Activated CD8-positive, alpha-beta memory T cell treated with anti-CD3 and anti-CD28 coated beads for 4 hours (primary cell): ENCODE data around the gene NDC1.
"Not testable (repeated sequence)": the region's sequence is repeated elsewhere in the genome, so short reads cannot be mapped to it uniquely, and the experiment has no call there.

ENCODE experiments used
- DNase-seq, 2 donors: peaks; one replicate each; pipeline ENCODE4 v3.0.0-alpha.2; 2020; ENCODE audit warnings: low read depth in 2 of 2

Gene NDC1

GRCh38 chr1:53822931-53823330, 15.2 kb downstream of the NDC1 start:
- DNase-seq: no peak

- DNase-seq: no peak
Observed at GRCh38 chr1:53821380-53821779, 16.7 kb downstream of the NDC1 start.

- DNase-seq: no peak
Observed at GRCh38 chr1:53819387-53819786, 18.7 kb downstream of the NDC1 start.

- not testable (repeated sequence) for DNase-seq
Observed at GRCh38 chr1:53816584-53816983, 21.5 kb downstream of the NDC1 start.

DNA sequence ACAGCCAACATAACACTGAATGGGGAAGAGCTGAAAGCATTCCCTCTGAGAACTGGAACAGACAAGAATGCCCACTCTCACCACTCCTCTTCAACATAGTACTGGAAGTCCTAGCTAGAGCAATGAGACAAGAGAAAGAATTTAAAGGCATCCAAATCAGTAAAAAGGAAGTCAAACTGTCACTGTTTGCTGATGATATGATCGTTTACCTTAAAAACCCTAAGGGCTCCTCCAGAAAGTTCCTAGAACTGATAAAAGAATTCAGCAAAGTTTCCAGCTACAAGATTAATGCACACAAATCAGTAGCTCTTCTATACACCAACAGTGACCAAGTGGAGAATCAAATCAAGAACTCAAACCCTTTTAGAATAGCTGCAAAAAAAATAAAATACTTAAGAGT, 22.6 kb downstream of the NDC1 start:
- DNase-seq: not testable (repeated sequence)

DNA sequence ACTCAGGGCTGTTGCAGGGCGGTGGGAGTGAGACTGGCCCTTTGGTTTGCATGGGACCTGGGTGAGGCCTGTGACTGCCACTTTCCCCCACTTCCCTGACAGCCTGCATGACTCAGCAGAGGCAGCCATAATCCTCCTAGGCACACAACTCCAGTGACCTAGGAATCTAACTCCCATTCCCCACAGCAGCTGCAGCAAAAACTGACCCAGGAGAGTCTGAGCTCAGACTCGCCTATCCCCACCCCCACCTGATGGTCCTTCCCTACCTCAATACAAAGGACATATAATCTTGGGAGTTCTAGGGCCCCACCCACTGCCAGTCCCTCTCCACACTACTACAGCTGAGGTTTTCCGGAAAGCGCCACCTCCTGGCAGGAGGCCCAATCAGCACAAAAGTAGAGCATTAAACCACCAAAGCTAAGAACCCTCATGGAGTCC, 26.7 kb downstream of the NDC1 start:
- no peak for DNase-seq

- DNase-seq: no peak
Observed at GRCh38 chr1:53810497-53810896, 27.6 kb downstream of the NDC1 start.

DNA sequence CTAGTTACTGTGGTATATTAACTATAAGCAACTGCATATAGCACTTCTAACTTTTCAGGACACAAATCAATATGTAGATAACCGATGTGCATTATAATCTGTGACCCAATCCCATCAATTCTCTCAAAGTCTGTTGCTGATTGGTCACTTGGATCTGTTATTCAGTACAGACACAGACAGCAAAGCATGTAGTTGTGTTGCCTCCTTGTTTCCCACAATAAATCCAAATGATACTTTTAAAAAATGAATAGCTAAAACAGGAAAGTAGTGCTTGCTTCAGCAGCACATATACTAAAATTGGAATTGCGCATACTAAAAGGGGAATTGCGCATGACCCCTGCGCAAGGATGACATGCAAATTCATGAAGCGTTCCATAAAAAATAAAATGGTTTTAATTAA, 28.1 kb downstream of the NDC1 start:
- DNase-seq: no peak

DNA sequence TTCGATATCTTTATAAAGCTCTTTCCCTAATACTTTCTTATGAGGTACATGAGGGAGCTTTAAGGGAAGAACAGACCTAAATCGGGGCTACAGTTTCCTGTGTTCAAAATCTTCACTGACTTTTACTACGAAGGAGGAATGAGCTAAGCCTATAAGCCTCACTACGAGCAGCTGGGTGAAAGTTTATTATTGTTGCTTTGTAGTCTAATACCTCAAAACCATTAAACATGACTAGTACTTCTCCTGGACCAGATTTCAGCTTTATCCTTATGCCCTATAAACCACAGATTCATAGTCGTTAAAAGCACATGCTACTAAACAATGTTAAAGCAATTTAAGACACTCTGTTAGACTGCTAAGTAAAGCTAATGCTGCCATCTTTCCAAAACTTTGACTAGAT, 30.2 kb downstream of the NDC1 start:
- no peak for DNase-seq

GRCh38 chr1:53804791-53805505, 33.1 kb downstream of the NDC1 start:
- DNase-seq: no peak

DNA sequence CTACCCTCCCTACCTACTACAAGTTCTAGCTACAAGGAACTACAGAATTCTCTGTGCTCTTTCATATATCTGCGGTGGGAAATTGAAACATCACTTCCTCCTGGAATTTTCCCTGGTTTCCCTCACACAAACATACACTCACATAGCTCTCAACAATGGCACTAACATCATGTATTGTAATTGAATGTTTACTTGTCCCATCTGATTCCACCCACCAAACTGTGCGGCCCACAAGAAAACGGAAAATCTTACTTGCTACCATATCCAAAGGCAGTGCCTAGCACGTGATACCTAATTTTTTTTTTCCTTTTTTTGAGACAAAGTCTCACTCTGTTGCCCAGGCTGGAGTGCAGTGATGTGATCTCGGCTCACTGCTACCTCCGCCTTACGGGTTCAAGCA, 33.9 kb downstream of the NDC1 start:
- no peak for DNase-seq

- no peak for DNase-seq
Observed at GRCh38 chr1:53800621-53801020, 37.5 kb downstream of the NDC1 start.

DNA sequence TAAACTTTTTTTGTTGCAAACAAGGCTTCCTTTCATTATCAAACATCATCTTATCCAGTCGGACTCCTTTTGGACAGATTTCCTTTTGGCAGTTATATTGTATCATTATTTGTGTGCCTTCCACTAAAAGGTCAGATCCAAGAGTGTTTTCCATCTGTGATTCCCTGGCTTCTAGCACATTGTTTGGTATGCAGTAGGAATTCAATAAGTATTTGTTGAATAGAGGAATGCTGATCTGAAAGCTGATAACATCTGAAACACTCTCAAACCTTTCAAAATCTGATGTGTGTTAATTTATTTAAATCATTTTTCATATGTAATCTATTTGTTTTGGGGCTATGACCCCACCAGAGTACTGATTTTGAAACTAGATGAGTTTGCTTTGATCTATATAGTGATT, 39.0 kb downstream of the NDC1 start:
- DNase-seq: no peak

DNA sequence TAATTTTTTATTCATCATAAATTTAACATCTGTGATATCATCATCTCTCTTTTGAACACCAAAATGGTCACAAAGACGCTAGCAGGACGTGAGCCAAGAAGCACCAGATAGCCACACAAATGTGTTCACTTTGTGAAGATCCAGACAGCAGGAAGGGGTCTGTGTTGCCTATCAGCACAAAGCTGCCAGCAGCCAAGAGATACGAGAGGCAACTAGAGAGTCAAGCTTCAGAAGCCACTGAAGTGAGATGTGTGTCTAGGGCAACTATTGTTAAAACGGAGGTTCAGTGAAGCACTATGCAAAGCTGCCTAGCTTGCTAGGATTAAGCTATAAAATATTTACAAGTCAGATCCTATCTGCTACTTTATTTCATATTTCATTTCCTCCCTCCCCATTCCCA, 45.3 kb downstream of the NDC1 start:
- no peak for DNase-seq

GRCh38 chr1:53787655-53788054, 50.4 kb downstream of the NDC1 start:
- no peak for DNase-seq

- DNase-seq: no peak
Observed at GRCh38 chr1:53783056-53783455, 55.0 kb downstream of the NDC1 start.

DNA sequence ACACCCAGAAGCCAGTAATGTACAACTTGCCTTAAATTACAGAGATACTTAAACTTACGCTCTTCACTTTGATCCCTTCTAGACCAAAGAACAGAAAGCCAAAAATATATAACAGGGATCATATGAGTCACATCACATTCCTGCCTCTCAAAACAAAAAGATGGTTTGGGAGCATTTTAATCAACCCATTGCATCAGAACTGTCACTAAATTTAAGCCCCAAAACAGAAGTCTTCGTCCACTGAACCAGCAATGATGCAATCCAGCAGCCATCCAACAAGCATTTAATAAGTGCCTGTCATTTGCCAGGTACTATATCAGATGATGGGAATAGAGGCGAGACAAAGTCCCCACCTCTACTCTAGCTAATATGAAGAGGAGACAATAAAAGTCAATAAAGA, 56.4 kb downstream of the NDC1 start:
- DNase-seq: no peak

GRCh38 chr1:53777272-53777671, 60.8 kb downstream of the NDC1 start:
- no peak for DNase-seq

DNA sequence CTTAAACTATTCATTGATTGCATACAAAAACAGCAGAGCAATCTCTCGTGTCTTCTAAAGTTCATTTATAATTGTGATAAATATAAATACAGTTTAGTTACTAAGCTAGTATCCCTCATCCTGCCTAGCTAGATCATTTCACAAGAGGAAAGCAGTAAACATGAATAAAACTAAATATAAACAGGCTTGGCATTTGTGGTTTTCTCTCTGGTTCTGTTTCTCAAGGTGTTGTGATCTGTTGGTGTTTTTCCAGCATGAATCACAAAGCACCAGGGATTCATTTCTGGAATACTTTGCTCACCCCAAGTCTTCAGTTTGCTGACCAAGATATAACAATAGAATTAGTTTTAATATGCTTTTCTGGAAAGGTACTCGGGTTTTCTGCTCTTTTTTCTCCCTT, 66.4 kb downstream of the NDC1 start:
- no peak for DNase-seq

GRCh38 chr1:53769780-53770179, 68.3 kb downstream of the NDC1 start:
- DNase-seq: no peak

GRCh38 chr1:53769184-53769583, 68.9 kb downstream of the NDC1 start:
- DNase-seq: no peak

GRCh38 chr1:53766831-53767405, 71.2 kb downstream of the NDC1 start:
- DNase-seq: no peak

- DNase-seq: no peak
Observed at GRCh38 chr1:53766194-53766742, 71.8 kb downstream of the NDC1 start.

- no peak for DNase-seq
Observed at GRCh38 chr1:53765657-53766056, 72.4 kb downstream of the NDC1 start.
